ENCODE measurements around the gene LUC7L2. TPM values are rescaled to one million over a fixed set of nuclear protein-coding genes. Genes with fewer than 3 reads are reported as not detected.

The LUC7L2 gene
- total RNA-seq, 4 donors from 2014 or later = 29.4 to 77.6 (median 50.0) TPM

DNA sequence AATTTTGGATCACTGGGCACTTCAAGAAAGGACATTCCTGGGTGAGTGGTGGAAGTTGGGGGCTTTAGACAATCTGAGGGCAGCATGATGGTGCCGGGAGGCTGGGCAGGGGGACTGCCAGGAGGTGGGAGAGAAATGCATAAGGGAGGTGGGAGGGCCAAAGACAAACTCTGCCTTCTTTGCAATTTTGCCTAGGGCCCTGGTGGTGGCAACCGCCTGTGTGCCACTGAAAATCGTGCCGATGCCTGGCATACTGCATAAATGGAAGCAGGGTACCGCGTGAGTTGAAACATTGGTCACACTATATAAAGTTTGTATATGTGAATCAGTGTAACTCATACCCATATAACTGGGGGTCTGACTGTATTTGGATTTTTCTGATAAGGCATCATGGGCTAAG, 3.3 kb downstream of the LUC7L2 start:
- TF ChIP-seq, protein P1, sequence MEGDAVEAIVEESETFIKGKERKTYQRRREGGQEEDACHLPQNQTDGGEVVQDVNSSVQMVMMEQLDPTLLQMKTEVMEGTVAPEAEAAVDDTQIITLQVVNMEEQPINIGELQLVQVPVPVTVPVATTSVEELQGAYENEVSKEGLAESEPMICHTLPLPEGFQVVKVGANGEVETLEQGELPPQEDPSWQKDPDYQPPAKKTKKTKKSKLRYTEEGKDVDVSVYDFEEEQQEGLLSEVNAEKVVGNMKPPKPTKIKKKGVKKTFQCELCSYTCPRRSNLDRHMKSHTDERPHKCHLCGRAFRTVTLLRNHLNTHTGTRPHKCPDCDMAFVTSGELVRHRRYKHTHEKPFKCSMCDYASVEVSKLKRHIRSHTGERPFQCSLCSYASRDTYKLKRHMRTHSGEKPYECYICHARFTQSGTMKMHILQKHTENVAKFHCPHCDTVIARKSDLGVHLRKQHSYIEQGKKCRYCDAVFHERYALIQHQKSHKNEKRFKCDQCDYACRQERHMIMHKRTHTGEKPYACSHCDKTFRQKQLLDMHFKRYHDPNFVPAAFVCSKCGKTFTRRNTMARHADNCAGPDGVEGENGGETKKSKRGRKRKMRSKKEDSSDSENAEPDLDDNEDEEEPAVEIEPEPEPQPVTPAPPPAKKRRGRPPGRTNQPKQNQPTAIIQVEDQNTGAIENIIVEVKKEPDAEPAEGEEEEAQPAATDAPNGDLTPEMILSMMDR (IDR thresholded peaks at IDR 0.05) = no peak
- no peak for TF ChIP-seq POLR2A (IDR thresholded peaks at IDR 0.05)
- Histone ChIP-seq H3K4me1 (peaks cover 22 to 83% (median 30%) of the 10 kb centered on the region in 3 donors), H3K36me3 (peaks cover 0 to 44% (median 0%) of the 10 kb centered on the region in 3 donors), H3K27me3 (no peaks in the 10 kb centered on the region), H3K4me3 (no peak overlapping the region), H3K27ac (no peak overlapping the region), H3K9me3 (no peaks in the 10 kb centered on the region)
- 78 to 89% methylated on average over 6 of the region's 6 CpGs for WGBS, 2 donors
- DNase-seq = no peak
- intact Hi-C loops (cut with DNase I) = no loop called here

DNA sequence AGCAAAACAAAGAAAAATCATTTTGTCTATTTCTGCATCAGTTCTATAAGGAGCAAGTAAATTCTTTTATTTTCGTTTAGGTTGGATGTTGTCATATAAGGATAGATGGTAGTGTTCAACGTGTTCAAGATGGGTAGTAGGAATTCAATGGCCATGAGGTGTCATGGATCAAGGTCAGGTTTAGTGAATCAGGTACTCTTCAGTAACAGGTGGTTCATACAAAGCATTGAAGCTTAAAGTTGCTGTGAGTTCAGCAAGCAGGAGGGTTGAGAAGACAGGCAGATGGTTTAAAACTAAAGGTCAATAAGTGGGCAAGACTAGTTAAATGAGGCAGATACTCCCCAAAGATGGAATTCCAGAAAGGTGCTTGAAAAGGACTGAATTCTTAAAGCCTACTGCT, 5.6 kb downstream of the LUC7L2 start:
- Histone ChIP-seq H3K9me3 (no peaks in the 10 kb centered on the region), H3K36me3 (peaks cover 0 to 46% (median 0%) of the 10 kb centered on the region in 3 donors), H3K4me1 (peaks cover 26 to 96% (median 26%) of the 10 kb centered on the region in 3 donors), H3K4me3 (no peak overlapping the region), H3K27ac (no peak overlapping the region), H3K27me3 (no peaks in the 10 kb centered on the region)
- TF ChIP-seq, protein P1 (IDR thresholded peaks at IDR 0.05) = no peak
- TF ChIP-seq POLR2A (IDR thresholded peaks at IDR 0.05) = no peak
- 57 to 72% methylated on average over 2 of the region's 2 CpGs for WGBS, 2 donors
- intact Hi-C loops (cut with DNase I) = no loop called here
- DNase-seq = no peak

DNA sequence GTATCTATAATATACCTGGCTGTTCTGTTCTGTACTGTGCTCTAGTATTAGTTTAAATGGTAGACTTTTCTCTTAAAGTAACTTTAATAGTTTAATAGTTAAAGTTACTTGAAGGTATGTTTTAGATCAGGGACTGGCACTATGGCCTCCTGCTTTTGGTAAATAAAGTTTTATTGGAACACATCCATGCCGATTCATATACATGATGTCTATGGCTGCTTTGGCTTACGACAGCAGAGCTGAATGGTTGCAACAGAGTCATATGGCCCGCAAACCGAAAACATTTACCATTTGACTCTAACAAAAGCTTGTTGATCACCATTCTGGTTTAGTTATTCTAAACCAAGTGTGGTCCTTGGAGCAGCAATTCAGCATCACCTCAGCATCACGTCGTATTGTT, 6.7 kb downstream of the LUC7L2 start:
- no peak for DNase-seq
- H3K9me3 ChIP-seq = no peaks in the 10 kb centered on the region
- H3K27ac ChIP-seq = no peak overlapping the region
- TF ChIP-seq POLR2A (IDR thresholded peaks at IDR 0.05) = no peak
- TF ChIP-seq, protein P1 (IDR thresholded peaks at IDR 0.05) = no peak
- intact Hi-C loops (cut with DNase I) = no loop called here
- 93 to 95% methylated on average over 6 of the region's 6 CpGs for WGBS, 2 donors
- peaks cover 26 to 100% (median 27%) of the 10 kb centered on the region in 3 donors for H3K4me1 ChIP-seq
- peaks cover 0 to 51% (median 0%) of the 10 kb centered on the region in 3 donors for H3K36me3 ChIP-seq
- H3K27me3 ChIP-seq = no peaks in the 10 kb centered on the region
- no peak overlapping the region for H3K4me3 ChIP-seq

DNA sequence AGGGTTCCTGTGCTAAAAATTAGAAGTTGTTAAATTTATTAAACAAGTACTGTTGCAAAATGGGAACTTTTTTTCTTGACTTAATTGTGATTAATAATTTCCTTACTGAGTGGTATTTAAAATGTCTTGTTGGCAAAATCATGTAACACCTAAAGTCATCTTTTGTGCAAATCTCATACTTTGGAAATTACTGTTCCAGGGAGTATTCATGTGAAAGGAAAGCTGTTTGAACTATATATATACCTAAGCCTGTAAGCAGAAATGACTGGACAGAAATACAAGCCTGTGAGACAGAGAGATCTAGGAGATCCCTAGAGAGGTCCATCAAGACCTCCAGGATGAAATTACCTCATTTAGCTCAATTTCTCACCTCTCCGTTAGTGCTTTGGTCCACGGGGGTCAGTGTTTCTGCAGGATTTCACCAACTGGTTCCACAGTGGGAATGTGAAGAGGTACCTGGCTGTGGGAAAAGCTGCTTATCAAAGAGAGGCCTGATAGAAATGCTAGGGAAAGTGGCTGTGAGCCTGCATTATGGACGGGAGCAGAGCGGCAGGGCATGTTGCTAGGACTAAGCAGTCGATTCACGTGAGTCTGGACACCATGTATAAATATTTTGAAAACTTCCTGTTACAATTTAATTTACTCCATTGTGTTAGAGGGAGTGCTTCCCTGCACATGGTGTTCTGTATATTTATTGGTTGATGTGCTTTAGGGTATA, 7.9 kb downstream of the LUC7L2 start:
- intact Hi-C loops (cut with DNase I) = no loop called here
- TF ChIP-seq, protein P1 (IDR thresholded peaks at IDR 0.05) = no peak
- TF ChIP-seq POLR2A (IDR thresholded peaks at IDR 0.05) = no peak
- peaks cover 0 to 51% (median 0%) of the 10 kb centered on the region in 3 donors for H3K36me3 ChIP-seq
- no peaks in the 10 kb centered on the region for H3K27me3 ChIP-seq
- no peak overlapping the region for H3K27ac ChIP-seq
- DNase-seq = no peak
- 65 to 80% methylated on average over 6 of the region's 6 CpGs for WGBS, 2 donors
- H3K4me3 ChIP-seq = no peak overlapping the region
- H3K9me3 ChIP-seq = no peaks in the 10 kb centered on the region
- peaks cover 15 to 100% (median 16%) of the 10 kb centered on the region in 3 donors for H3K4me1 ChIP-seq

DNA sequence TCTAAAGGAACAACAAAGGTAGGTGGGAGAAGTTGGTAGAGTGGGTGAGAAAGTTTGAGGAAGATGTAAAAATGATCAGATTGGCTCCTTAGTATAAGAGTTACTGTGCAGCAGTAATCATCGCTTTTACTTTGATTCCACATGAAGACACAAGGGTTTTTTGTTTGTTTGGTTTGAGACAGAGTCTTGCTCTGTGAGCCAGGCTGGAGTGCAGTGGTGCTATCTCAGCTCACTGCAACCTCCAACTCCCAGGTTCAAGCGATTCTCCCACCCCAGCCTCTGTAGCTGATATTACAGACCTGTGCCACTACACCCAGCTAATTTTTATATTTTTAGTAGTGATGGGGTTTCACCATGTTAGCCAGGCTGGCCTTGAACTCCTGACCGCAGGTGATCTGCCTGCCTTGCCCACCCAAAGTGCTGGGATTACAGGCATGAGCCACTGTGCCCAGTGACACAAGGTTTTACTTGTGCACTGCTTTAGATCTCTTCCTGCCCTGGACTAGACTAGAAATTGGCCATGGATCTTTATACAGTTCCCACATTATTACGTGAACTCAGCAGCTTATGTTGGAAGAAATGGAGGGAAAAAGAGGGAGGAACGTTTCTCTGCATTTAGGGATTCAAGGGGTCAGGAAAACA, 10.7 kb downstream of the LUC7L2 start:
- Histone ChIP-seq H3K4me1 (peaks cover 5 to 87% (median 8%) of the 10 kb centered on the region in 3 donors), H3K36me3 (peaks cover 0 to 40% (median 0%) of the 10 kb centered on the region in 3 donors), H3K9me3 (no peaks in the 10 kb centered on the region), H3K4me3 (no peak overlapping the region), H3K27ac (no peak overlapping the region), H3K27me3 (no peaks in the 10 kb centered on the region)
- no peak for TF ChIP-seq POLR2A (IDR thresholded peaks at IDR 0.05)
- TF ChIP-seq, protein P1 (IDR thresholded peaks at IDR 0.05) = no peak
- no peak for DNase-seq
- 70 to 71% methylated on average over 4 to 5 of the region's 5 CpGs for WGBS, 2 donors
- intact Hi-C loops (cut with DNase I) = no loop called here

Measured in esophagus squamous epithelium (tissue), 5 donors.